ENCODE measurements around the gene ATL3.
"Not testable (repeated sequence)": the region's sequence is repeated elsewhere in the genome, so short reads cannot be mapped to it uniquely, and the experiment has no call there.

DNA sequence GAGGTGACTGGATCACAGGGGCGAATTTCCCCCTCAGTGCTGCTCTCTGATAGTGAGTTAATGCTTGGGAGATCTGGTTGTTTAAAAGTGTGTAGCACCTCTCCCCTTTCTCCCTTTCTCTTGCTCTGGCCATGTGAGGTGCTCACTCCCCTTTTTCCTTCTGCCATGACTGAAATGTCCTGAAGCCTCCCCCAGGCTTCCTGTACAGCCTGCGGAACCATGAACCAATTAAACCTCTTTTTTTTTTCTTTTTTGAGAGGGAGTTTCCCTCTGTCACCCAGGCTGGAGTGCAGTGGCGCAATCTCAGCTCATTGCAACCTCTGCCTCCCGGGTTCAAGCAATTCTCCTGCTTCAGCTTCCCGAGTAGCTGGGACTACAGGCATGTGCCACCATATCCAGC, 53.5 kb downstream of the ATL3 start:
- TF ChIP-seq POLR2AphosphoS5 (IDR thresholded peaks at IDR 0.05); REST (IDR thresholded peaks at IDR 0.05; ENCODE audit: borderline replicate concordance): not testable (repeated sequence)
- TF ChIP-seq, protein P1, sequence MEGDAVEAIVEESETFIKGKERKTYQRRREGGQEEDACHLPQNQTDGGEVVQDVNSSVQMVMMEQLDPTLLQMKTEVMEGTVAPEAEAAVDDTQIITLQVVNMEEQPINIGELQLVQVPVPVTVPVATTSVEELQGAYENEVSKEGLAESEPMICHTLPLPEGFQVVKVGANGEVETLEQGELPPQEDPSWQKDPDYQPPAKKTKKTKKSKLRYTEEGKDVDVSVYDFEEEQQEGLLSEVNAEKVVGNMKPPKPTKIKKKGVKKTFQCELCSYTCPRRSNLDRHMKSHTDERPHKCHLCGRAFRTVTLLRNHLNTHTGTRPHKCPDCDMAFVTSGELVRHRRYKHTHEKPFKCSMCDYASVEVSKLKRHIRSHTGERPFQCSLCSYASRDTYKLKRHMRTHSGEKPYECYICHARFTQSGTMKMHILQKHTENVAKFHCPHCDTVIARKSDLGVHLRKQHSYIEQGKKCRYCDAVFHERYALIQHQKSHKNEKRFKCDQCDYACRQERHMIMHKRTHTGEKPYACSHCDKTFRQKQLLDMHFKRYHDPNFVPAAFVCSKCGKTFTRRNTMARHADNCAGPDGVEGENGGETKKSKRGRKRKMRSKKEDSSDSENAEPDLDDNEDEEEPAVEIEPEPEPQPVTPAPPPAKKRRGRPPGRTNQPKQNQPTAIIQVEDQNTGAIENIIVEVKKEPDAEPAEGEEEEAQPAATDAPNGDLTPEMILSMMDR (IDR thresholded peaks at IDR 0.05; ENCODE audit: poor library complexity, severe bottlenecking): not testable (repeated sequence)

Measured in neural cell (in vitro differentiated cells).